Transverse colon (tissue), 4 donors: ENCODE results near the gene CELSR2. TPM values are rescaled to one million over a fixed set of nuclear protein-coding genes. Genes with fewer than 3 reads are reported as not detected.

ENCODE experiments used
- DNase-seq: peaks from one replicate; pipeline ENCODE4 v3.0.0-alpha.2; 2019
- H3K27ac ChIP-seq, 4 donors: fragments of 200-600 bp; sonication (generic); 2 replicates each; pipeline ENCODE4 v1.5.1; 2016 to 2018; ENCODE audit warnings: inconsistent platforms in 4 of 4
- H3K27me3 ChIP-seq: fragments of 200-600 bp; sonication (generic); 2 replicates; pipeline ENCODE4 v1.5.1; 2017; ENCODE audit warnings: inconsistent platforms
- H3K36me3 ChIP-seq, 4 donors: fragments of 200-600 bp; sonication (generic); 2 replicates each; pipeline ENCODE4 v1.5.1; 2017 to 2019; ENCODE audit warnings: inconsistent platforms in 4 of 4
- H3K4me1 ChIP-seq, 4 donors: fragments of 200-600 bp; sonication (generic); 2 replicates each; pipeline ENCODE4 v1.5.1; 2017 to 2020; ENCODE audit warnings: inconsistent platforms in 4 of 4
- H3K4me3 ChIP-seq, 4 donors: fragments of 200-600 bp; sonication (generic); 1 replicate in 1 of 4; 2 replicates in 3 of 4; pipeline versions ENCODE4 v1.5.1 to v1.6.1; 2017 to 2019; ENCODE audit warnings: inconsistent platforms in 4 of 4
- H3K9me3 ChIP-seq, 2 donors: fragments of 200-600 bp; sonication (generic); 2 replicates each; pipeline ENCODE4 v1.5.1; 2017 to 2019; ENCODE audit warnings: inconsistent platforms in 2 of 2
- EP300 ChIP-seq: sonication (generic); formaldehyde crosslinking; IDR thresholded peaks from one replicate; pipeline ENCODE4 v1.6.1; 2017; ENCODE audit warnings: antibody characterized with exemption, low read depth
- POLR2A ChIP-seq: fragments of 450-650 bp; IDR thresholded peaks from one replicate; pipeline ENCODE4 v1.6.1; 2016; ENCODE audit warnings: antibody characterized with exemption, mild to moderate bottlenecking, moderate library complexity
- POLR2AphosphoS5 ChIP-seq, 3 donors: sonication (generic); formaldehyde crosslinking; IDR thresholded peaks; one replicate each; pipeline ENCODE4 v1.6.1; 2016; ENCODE audit warnings: antibody characterized with exemption in 3 of 3
- WGBS, 2 donors: methylation state at CpG; one replicate each; pipeline ENCODE4 v1.1.5; 2018; ENCODE audit warnings: low coverage in 1 of 2; 5-methylcytosine and 5-hydroxymethylcytosine counted together
- in situ Hi-C, 4 donors: fragments of 200-750 bp; cut with MboI; loops; one replicate each; pipeline versions ENCODE4 v1.15.0 to v1.15.1; 2017; ENCODE audit warnings: low sequenced_read_pairs in 3 of 4, low pct_ligation_motif_present in 1 of 4, low pct_unique_long_range_greater_than_20kb in 1 of 4
- intact Hi-C: fragments of 100-400 bp; cut with DNase I; formaldehyde crosslinking; loops from one replicate; pipeline ENCODE4 v1.15.1; 2023; ENCODE audit warnings: low total_unique reads
- total RNA-seq, 4 donors: library from RNA; depleted of rRNA; stranded (reverse); fragments of >200 nt; gene quantifications; one replicate each; pipeline ENCODE4 v1.1.0, GENCODE V29; 2016
- TF ChIP-seq, protein P1 (sequence below), 5 experiments: fragments of 200-600 bp in 3 of 5; fragments of 450-650 bp in 2 of 5; sonication (generic) in 3 of 5; IDR thresholded peaks; 1 replicate in 2 of 5; 2 replicates in 3 of 5; pipeline ENCODE4 v1.5.1; 2016 to 2017; ENCODE audit warnings: antibody characterized with exemption in 5 of 5, inconsistent platforms in 3 of 5, mild to moderate bottlenecking in 2 of 5, moderate library complexity in 1 of 5

The CELSR2 gene
- total RNA-seq, 4 donors from 2014 or later: 1.8 to 3.7 (median 3.2) TPM

DNA sequence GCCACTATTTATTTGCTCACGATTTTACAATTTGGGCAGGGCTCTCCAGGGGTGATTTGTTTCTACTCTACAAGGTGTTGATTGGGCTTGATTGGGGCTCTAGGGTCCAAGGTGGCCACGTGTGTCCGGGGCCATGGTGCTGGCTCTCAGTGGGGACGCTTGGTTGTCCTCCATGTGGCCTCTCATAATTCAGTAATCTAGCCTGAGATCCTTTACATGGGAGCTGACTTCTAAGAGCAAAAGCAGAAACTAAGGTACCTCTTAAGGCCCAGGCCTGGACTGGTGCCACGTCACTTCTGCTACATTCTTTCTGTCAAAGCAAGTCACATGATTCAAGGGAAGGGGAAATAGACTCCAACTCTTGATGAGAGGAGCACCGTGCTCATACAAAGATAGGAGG lies 41.7 kb downstream of the CELSR2 start:
- H3K4me1 ChIP-seq: no peaks in the 10 kb centered on the region
- no peaks in the 10 kb centered on the region for H3K9me3 ChIP-seq
- no peak overlapping the region for H3K27ac ChIP-seq
- in situ Hi-C loops (loop anchor here in 1 of 4 donors (25.0 kb wide), 1 partner anchor 121 kb away; no protein-coding TSS in a partner anchor), intact Hi-C loops (no loop called here)
- peaks cover 2% of the 10 kb centered on the region for H3K27me3 ChIP-seq
- no peaks in the 10 kb centered on the region for H3K36me3 ChIP-seq
- H3K4me3 ChIP-seq: no peak overlapping the region
- WGBS, 2 donors: 33 to 50% methylated on average over 2 to 6 of the region's 6 CpGs
- no peak for DNase-seq
- TF ChIP-seq EP300: no peak

DNA sequence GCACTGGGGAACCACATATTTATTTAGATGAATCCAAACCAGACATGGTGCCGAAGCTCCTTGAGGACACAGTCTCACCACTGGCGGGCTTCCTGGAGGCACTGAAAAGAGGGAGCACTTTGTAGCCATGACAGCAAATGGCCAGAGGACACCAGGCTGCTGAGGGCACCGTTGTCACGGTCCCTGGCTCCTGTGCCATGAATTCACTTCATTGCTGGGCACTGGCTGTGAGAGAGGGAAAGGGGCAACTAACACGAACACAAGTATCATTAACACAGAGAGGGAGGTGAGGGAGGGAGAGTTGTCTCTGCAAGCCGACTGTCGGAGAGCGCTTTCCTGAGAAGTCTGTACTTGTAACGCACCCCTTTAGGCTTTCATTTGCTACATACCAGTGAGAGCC lies 43.0 kb downstream of the CELSR2 start:
- DNase-seq: no peak
- Histone ChIP-seq H3K4me3 (no peak overlapping the region), H3K27ac (no peak overlapping the region), H3K36me3 (no peaks in the 10 kb centered on the region), H3K27me3 (peaks cover 2% of the 10 kb centered on the region), H3K9me3 (no peaks in the 10 kb centered on the region), H3K4me1 (no peaks in the 10 kb centered on the region)
- intact Hi-C loops: no loop called here
- 70 to 77% methylated on average over 7 to 9 of the region's 9 CpGs for WGBS, 2 donors
- in situ Hi-C loops: loop anchor here in 1 of 4 donors (25.0 kb wide), 1 partner anchor 120 kb away; no protein-coding TSS in a partner anchor
- TF ChIP-seq EP300: no peak
- TF ChIP-seq, protein P1, sequence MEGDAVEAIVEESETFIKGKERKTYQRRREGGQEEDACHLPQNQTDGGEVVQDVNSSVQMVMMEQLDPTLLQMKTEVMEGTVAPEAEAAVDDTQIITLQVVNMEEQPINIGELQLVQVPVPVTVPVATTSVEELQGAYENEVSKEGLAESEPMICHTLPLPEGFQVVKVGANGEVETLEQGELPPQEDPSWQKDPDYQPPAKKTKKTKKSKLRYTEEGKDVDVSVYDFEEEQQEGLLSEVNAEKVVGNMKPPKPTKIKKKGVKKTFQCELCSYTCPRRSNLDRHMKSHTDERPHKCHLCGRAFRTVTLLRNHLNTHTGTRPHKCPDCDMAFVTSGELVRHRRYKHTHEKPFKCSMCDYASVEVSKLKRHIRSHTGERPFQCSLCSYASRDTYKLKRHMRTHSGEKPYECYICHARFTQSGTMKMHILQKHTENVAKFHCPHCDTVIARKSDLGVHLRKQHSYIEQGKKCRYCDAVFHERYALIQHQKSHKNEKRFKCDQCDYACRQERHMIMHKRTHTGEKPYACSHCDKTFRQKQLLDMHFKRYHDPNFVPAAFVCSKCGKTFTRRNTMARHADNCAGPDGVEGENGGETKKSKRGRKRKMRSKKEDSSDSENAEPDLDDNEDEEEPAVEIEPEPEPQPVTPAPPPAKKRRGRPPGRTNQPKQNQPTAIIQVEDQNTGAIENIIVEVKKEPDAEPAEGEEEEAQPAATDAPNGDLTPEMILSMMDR (IDR thresholded peaks at IDR 0.05): no peak
- TF ChIP-seq POLR2AphosphoS5 (IDR thresholded peaks at IDR 0.05): no peak
- no peak for TF ChIP-seq POLR2A

DNA sequence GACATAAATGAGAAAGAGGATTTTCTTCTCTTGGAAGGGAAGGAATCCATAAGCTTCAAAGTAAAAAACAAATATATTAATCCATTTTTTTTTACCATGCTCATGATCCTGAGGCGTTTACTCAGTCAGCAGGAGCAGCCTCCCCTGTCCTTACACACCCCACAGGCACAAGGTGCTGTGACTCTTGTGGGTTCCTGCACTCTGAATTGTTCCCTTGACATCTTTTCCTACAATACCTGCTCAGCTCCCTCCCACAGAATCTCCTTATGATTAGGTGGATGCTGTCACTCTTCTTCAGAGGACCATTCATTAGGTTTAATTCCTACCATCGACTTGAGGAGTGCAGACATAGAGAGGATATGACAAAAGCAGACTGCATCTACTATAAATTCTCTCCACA lies 43.7 kb downstream of the CELSR2 start:
- WGBS, 2 donors: 65 to 83% methylated on average over 2 of the region's 2 CpGs
- Histone ChIP-seq H3K36me3 (no peaks in the 10 kb centered on the region), H3K27ac (no peak overlapping the region), H3K9me3 (no peaks in the 10 kb centered on the region), H3K4me3 (no peak overlapping the region), H3K27me3 (peaks cover 2% of the 10 kb centered on the region), H3K4me1 (no peaks in the 10 kb centered on the region)
- in situ Hi-C loops: loop anchor here in 1 of 4 donors (25.0 kb wide), 1 partner anchor 119 kb away; no protein-coding TSS in a partner anchor
- no peak for TF ChIP-seq EP300
- TF ChIP-seq, protein P1 (IDR thresholded peaks at IDR 0.05): no peak
- TF ChIP-seq POLR2A: no peak
- TF ChIP-seq POLR2AphosphoS5 (IDR thresholded peaks at IDR 0.05): no peak
- intact Hi-C loops: no loop called here
- no peak for DNase-seq

DNA sequence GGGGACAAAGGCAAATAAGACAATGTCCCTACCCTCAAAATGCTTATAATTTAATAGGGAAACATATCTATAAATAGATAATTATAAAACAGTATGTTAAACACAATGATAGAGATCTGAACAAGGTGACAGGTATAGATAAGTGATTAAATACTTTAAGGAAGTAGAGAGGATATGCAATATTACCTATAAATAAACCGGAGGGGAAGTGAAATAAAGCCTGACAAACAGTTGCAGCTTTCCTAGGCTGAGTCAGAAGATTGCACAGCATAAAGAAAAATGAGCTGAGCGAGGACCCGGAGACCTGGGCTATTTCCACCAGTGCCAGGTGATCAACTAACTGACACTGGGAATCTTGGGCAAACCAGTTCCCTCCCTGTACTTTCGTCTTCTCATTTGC lies 45.1 kb downstream of the CELSR2 start:
- Histone ChIP-seq H3K36me3 (no peaks in the 10 kb centered on the region), H3K4me1 (peaks cover 0 to 8% (median 4%) of the 10 kb centered on the region in 4 donors), H3K9me3 (no peaks in the 10 kb centered on the region), H3K27me3 (peaks cover 2% of the 10 kb centered on the region), H3K4me3 (no peak overlapping the region), H3K27ac (no peak overlapping the region)
- in situ Hi-C loops (loop anchor here in 1 of 4 donors (25.0 kb wide), 1 partner anchor 118 kb away; no protein-coding TSS in a partner anchor), intact Hi-C loops (no loop called here)
- 58 to 93% methylated on average over 4 of the region's 4 CpGs for WGBS, 2 donors
- TF ChIP-seq POLR2A (no peak), EP300 (no peak), POLR2AphosphoS5 (IDR thresholded peaks at IDR 0.05) (no peak)
- TF ChIP-seq, protein P1 (IDR thresholded peaks at IDR 0.05): no peak
- no peak for DNase-seq
